ENCODE measurements around the gene FAM210B.

The FAM210B gene

GRCh38 chr20:56348305-56348693 is 10.5 kb upstream of the FAM210B start:
- H3K36me3 ChIP-seq (ENCODE audit: low read depth) = no peaks in the 10 kb centered on the region
- H3K27me3 ChIP-seq (ENCODE audit: insufficient read depth, poor library complexity, severe bottlenecking) = peaks cover 16% of the 10 kb centered on the region
- no peak for TF ChIP-seq CTCF (IDR thresholded peaks at IDR 0.05; ENCODE audit: poor library complexity, severe bottlenecking)
- no peak overlapping the region for H3K27ac ChIP-seq (ENCODE audit: poor library complexity, severe bottlenecking)
- ATAC-seq (ENCODE audit: low read depth) (no peak), DNase-seq (ENCODE audit: low spot score) (no peak)
- H3K4me1 ChIP-seq (ENCODE audit: insufficient read depth, poor library complexity, severe bottlenecking) = no peaks in the 10 kb centered on the region
- H3K4me3 ChIP-seq (ENCODE audit: severe bottlenecking) = no peak overlapping the region
- H3K9me3 ChIP-seq (ENCODE audit: severe bottlenecking) = no peaks in the 10 kb centered on the region

- DNase-seq (ENCODE audit: low spot score) = no peak
- Histone ChIP-seq H3K27me3 (ENCODE audit: insufficient read depth, poor library complexity, severe bottlenecking) (peaks cover 12% of the 10 kb centered on the region), H3K36me3 (ENCODE audit: low read depth) (no peaks in the 10 kb centered on the region), H3K27ac (ENCODE audit: poor library complexity, severe bottlenecking) (no peak overlapping the region), H3K4me1 (ENCODE audit: insufficient read depth, poor library complexity, severe bottlenecking) (no peaks in the 10 kb centered on the region), H3K4me3 (ENCODE audit: severe bottlenecking) (no peak overlapping the region), H3K9me3 (ENCODE audit: severe bottlenecking) (no peaks in the 10 kb centered on the region)
- ATAC-seq (ENCODE audit: low read depth) = no peak
- TF ChIP-seq CTCF (IDR thresholded peaks at IDR 0.05; ENCODE audit: poor library complexity, severe bottlenecking) = no peak
These were observed 10.0 kb upstream of the FAM210B start for GRCh38 chr20:56348746-56349145.

GRCh38 chr20:56350842-56351241 is 7.9 kb upstream of the FAM210B start:
- no peaks in the 10 kb centered on the region for H3K4me1 ChIP-seq (ENCODE audit: insufficient read depth, poor library complexity, severe bottlenecking)
- H3K9me3 ChIP-seq (ENCODE audit: severe bottlenecking) = no peaks in the 10 kb centered on the region
- no peak for TF ChIP-seq CTCF (IDR thresholded peaks at IDR 0.05; ENCODE audit: poor library complexity, severe bottlenecking)
- H3K27ac ChIP-seq (ENCODE audit: poor library complexity, severe bottlenecking) = no peak overlapping the region
- DNase-seq (ENCODE audit: low spot score) = no peak
- H3K4me3 ChIP-seq (ENCODE audit: severe bottlenecking) = no peak overlapping the region
- no peak for ATAC-seq (ENCODE audit: low read depth)
- H3K27me3 ChIP-seq (ENCODE audit: insufficient read depth, poor library complexity, severe bottlenecking) = no peaks in the 10 kb centered on the region
- H3K36me3 ChIP-seq (ENCODE audit: low read depth) = no peaks in the 10 kb centered on the region

- DNase-seq (ENCODE audit: low spot score) = no peak
- TF ChIP-seq CTCF (IDR thresholded peaks at IDR 0.05; ENCODE audit: poor library complexity, severe bottlenecking) = no peak
- Histone ChIP-seq H3K4me1 (ENCODE audit: insufficient read depth, poor library complexity, severe bottlenecking) (no peaks in the 10 kb centered on the region), H3K27ac (ENCODE audit: poor library complexity, severe bottlenecking) (no peak overlapping the region), H3K36me3 (ENCODE audit: low read depth) (no peaks in the 10 kb centered on the region), H3K4me3 (ENCODE audit: severe bottlenecking) (no peak overlapping the region), H3K27me3 (ENCODE audit: insufficient read depth, poor library complexity, severe bottlenecking) (no peaks in the 10 kb centered on the region), H3K9me3 (ENCODE audit: severe bottlenecking) (no peaks in the 10 kb centered on the region)
- no peak for ATAC-seq (ENCODE audit: low read depth)
These were observed 6.3 kb upstream of the FAM210B start for GRCh38 chr20:56352345-56353055.

- ATAC-seq (ENCODE audit: low read depth) (no peak), DNase-seq (ENCODE audit: low spot score) (peak; percentile 45)
- no peak overlapping the region for H3K4me3 ChIP-seq (ENCODE audit: severe bottlenecking)
These were observed 5.4 kb upstream of the FAM210B start for GRCh38 chr20:56353356-56353755.

More at GRCh38 chr20:56353356-56353755, 5.4 kb upstream of the FAM210B start:
- no peaks in the 10 kb centered on the region for H3K27me3 ChIP-seq (ENCODE audit: insufficient read depth, poor library complexity, severe bottlenecking)
- no peaks in the 10 kb centered on the region for H3K9me3 ChIP-seq (ENCODE audit: severe bottlenecking)
- no peak overlapping the region for H3K27ac ChIP-seq (ENCODE audit: poor library complexity, severe bottlenecking)
- no peak for TF ChIP-seq CTCF (IDR thresholded peaks at IDR 0.05; ENCODE audit: poor library complexity, severe bottlenecking)
- peaks cover 5% of the 10 kb centered on the region for H3K4me1 ChIP-seq (ENCODE audit: insufficient read depth, poor library complexity, severe bottlenecking)
- no peaks in the 10 kb centered on the region for H3K36me3 ChIP-seq (ENCODE audit: low read depth)
